HPDE6-E6E7 (cell line): ENCODE measurements around the gene NR1D1.
"Not testable (repeated sequence)": the region's sequence is repeated elsewhere in the genome, so short reads cannot be mapped to it uniquely, and the experiment has no call there.

Source experiments
- DNase-seq: peaks from one replicate; pipeline ENCODE4 v3.0.0; 2011; ENCODE audit warnings: missing footprints; ENCODE audit errors: extremely low spot score

The NR1D1 gene

GRCh38 chr17:40100419-40100668 is at the start of gene NR1D1:
Gene NR1D1 (minus strand): TSS chr17:40100589. CDS start chr17:40100094, 495 bp downstream.
- DNase-seq, result no peak

- no peak for DNase-seq
These were observed 48.1 kb upstream of the NR1D1 start for GRCh38 chr17:40148527-40148926.

- DNase-seq, result no peak
These were observed 45.1 kb upstream of the NR1D1 start for GRCh38 chr17:40145476-40145875.

GRCh38 chr17:40143166-40143565 is 42.8 kb upstream of the NR1D1 start:
- DNase-seq, result not testable (repeated sequence)

GRCh38 chr17:40139566-40140058 is 39.2 kb upstream of the NR1D1 start:
- no peak for DNase-seq

GRCh38 chr17:40135817-40136216 is 35.4 kb upstream of the NR1D1 start:
- no peak for DNase-seq

GRCh38 chr17:40134184-40134583 is 33.8 kb upstream of the NR1D1 start:
- no peak for DNase-seq

GRCh38 chr17:40130352-40131042 is 30.1 kb upstream of the NR1D1 start:
- DNase-seq, result no peak

- DNase-seq, result no peak
These were observed 29.1 kb upstream of the NR1D1 start for GRCh38 chr17:40129498-40129897.

GRCh38 chr17:40124279-40125141 is 24.1 kb upstream of the NR1D1 start:
- DNase-seq, result no peak

GRCh38 chr17:40123811-40124114 is 23.4 kb upstream of the NR1D1 start:
- no peak for DNase-seq

GRCh38 chr17:40122999-40123810 is 22.8 kb upstream of the NR1D1 start:
- DNase-seq, result no peak

- DNase-seq, result no peak
These were observed 22.0 kb upstream of the NR1D1 start for GRCh38 chr17:40122136-40122998.

GRCh38 chr17:40121181-40122135 is 21.1 kb upstream of the NR1D1 start, which contains the start of gene MSL1:
Gene MSL1 (plus strand): TSS chr17:40121971. CDS start chr17:40122613, 642 bp downstream.
- no peak for DNase-seq

- no peak for DNase-seq
These were observed 14.7 kb upstream of the NR1D1 start for GRCh38 chr17:40115101-40115436.

GRCh38 chr17:40113907-40114245 is 13.5 kb upstream of the NR1D1 start:
- no peak for DNase-seq

- DNase-seq, result peak; percentile 96
These were observed 12.9 kb upstream of the NR1D1 start for GRCh38 chr17:40113110-40113906.

- no peak for DNase-seq
These were observed 12.3 kb upstream of the NR1D1 start for GRCh38 chr17:40112718-40113109.

GRCh38 chr17:40112191-40112711 is 11.9 kb upstream of the NR1D1 start:
- DNase-seq, result no peak
